Muscle layer of duodenum (tissue), 2 donors: ENCODE results near the gene TRUB2.
"Not testable (repeated sequence)": the region's sequence is repeated elsewhere in the genome, so short reads cannot be mapped to it uniquely, and the experiment has no call there.

Source experiments
- H3K27ac ChIP-seq: one replicate; pipeline ENCODE4 v1.7.0; 2013; ENCODE audit warnings: mild to moderate bottlenecking, low read length
- H3K27me3 ChIP-seq: one replicate; pipeline ENCODE4 v1.7.0; 2013; ENCODE audit warnings: low read depth, mild to moderate bottlenecking, control low read depth, low read length
- H3K36me3 ChIP-seq, 2 donors: one replicate each; pipeline ENCODE4 v1.7.0; 2013; ENCODE audit warnings: low read length in 2 of 2, control low read depth in 1 of 2, mild to moderate bottlenecking in 1 of 2; ENCODE audit not compliant: insufficient read depth in 2 of 2, control insufficient read depth in 1 of 2
- H3K4me1 ChIP-seq, 2 donors: one replicate each; pipeline ENCODE4 v1.7.0; 2013; ENCODE audit warnings: low read length in 2 of 2, mild to moderate bottlenecking in 2 of 2, control low read depth in 1 of 2, moderate library complexity in 1 of 2; ENCODE audit not compliant: insufficient read depth in 2 of 2, control insufficient read depth in 1 of 2
- H3K4me3 ChIP-seq, 2 donors: one replicate each; pipeline ENCODE4 v1.7.0; 2013; ENCODE audit warnings: low read length in 2 of 2, low read depth in 1 of 2, mild to moderate bottlenecking in 1 of 2
- H3K9me3 ChIP-seq, 2 donors: one replicate each; pipeline ENCODE4 v1.7.0; 2013; ENCODE audit warnings: low read length in 2 of 2, control low read depth in 1 of 2, mild to moderate bottlenecking in 1 of 2; ENCODE audit not compliant: control insufficient read depth in 1 of 2
- donor health status: healthy.

The TRUB2 gene

GRCh38 chr9:128296340-128297220, 25.7 kb downstream of the TRUB2 start:
- Histone ChIP-seq H3K9me3 (no peaks in the 10 kb centered on the region), H3K4me3 (no peak overlapping the region), H3K36me3 (peaks cover 0 to 4% of the 10 kb centered on the region in 2 donors), H3K4me1 (peaks cover 5 to 8% of the 10 kb centered on the region in 2 donors), H3K27me3 (no peaks in the 10 kb centered on the region), H3K27ac (peak overlapping the region; percentile 2)

GRCh38 chr9:128294142-128294541, 28.1 kb downstream of the TRUB2 start:
- peaks cover 5 to 8% of the 10 kb centered on the region in 2 donors for H3K4me1 ChIP-seq
- no peak overlapping the region for H3K4me3 ChIP-seq
- no peaks in the 10 kb centered on the region for H3K27me3 ChIP-seq
- no peak overlapping the region for H3K27ac ChIP-seq
- peaks cover 0 to 4% of the 10 kb centered on the region in 2 donors for H3K36me3 ChIP-seq
- H3K9me3 ChIP-seq = no peaks in the 10 kb centered on the region

GRCh38 chr9:128293091-128293490, 29.2 kb downstream of the TRUB2 start:
- Histone ChIP-seq H3K27ac (no peak overlapping the region), H3K36me3 (peaks cover 2 to 14% of the 10 kb centered on the region in 2 donors), H3K27me3 (no peaks in the 10 kb centered on the region), H3K4me1 (peaks cover 5 to 8% of the 10 kb centered on the region in 2 donors), H3K9me3 (no peaks in the 10 kb centered on the region), H3K4me3 (no peak overlapping the region)

GRCh38 chr9:128292009-128292408, 30.2 kb downstream of the TRUB2 start:
- Histone ChIP-seq H3K4me1 (peaks cover 5 to 8% of the 10 kb centered on the region in 2 donors), H3K9me3 (no peaks in the 10 kb centered on the region), H3K27ac (no peak overlapping the region), H3K27me3 (no peaks in the 10 kb centered on the region), H3K36me3 (peaks cover 3 to 18% of the 10 kb centered on the region in 2 donors), H3K4me3 (no peak overlapping the region)

GRCh38 chr9:128288273-128289004, 33.8 kb downstream of the TRUB2 start:
- Histone ChIP-seq H3K9me3 (no peaks in the 10 kb centered on the region), H3K4me1 (no peaks in the 10 kb centered on the region), H3K36me3 (peaks cover 12 to 35% of the 10 kb centered on the region in 2 donors), H3K27ac (no peak overlapping the region), H3K27me3 (no peaks in the 10 kb centered on the region), H3K4me3 (no peak overlapping the region)

GRCh38 chr9:128286440-128286839, 35.8 kb downstream of the TRUB2 start:
- no peaks in the 10 kb centered on the region for H3K4me1 ChIP-seq
- no peak overlapping the region for H3K27ac ChIP-seq
- peaks cover 12 to 31% of the 10 kb centered on the region in 2 donors for H3K36me3 ChIP-seq
- H3K9me3 ChIP-seq = no peaks in the 10 kb centered on the region
- H3K27me3 ChIP-seq = no peaks in the 10 kb centered on the region
- H3K4me3 ChIP-seq = no peak overlapping the region

- H3K36me3 ChIP-seq = peaks cover 12 to 31% of the 10 kb centered on the region in 2 donors
- H3K4me3 ChIP-seq = no peak overlapping the region
- H3K27me3 ChIP-seq = no peaks in the 10 kb centered on the region
- H3K4me1 ChIP-seq = no peaks in the 10 kb centered on the region
- H3K27ac ChIP-seq = no peak overlapping the region
- no peaks in the 10 kb centered on the region for H3K9me3 ChIP-seq
Measured at GRCh38 chr9:128285033-128285784, 37.0 kb downstream of the TRUB2 start.

GRCh38 chr9:128282500-128282899, 39.7 kb downstream of the TRUB2 start:
- Histone ChIP-seq H3K27me3 (no peaks in the 10 kb centered on the region), H3K36me3 (peaks cover 9 to 17% of the 10 kb centered on the region in 2 donors), H3K4me1 (peaks cover 0 to 2% of the 10 kb centered on the region in 2 donors), H3K27ac (no peak overlapping the region), H3K9me3 (no peaks in the 10 kb centered on the region), H3K4me3 (no peak overlapping the region)

- Histone ChIP-seq H3K27me3 (no peaks in the 10 kb centered on the region), H3K4me3 (no peak overlapping the region), H3K9me3 (no peaks in the 10 kb centered on the region), H3K4me1 (peaks cover 0 to 14% of the 10 kb centered on the region in 2 donors), H3K27ac (no peak overlapping the region), H3K36me3 (peaks cover 0 to 3% of the 10 kb centered on the region in 2 donors)
Measured at GRCh38 chr9:128280084-128280622, 42.1 kb downstream of the TRUB2 start.

GRCh38 chr9:128279088-128280073, 42.9 kb downstream of the TRUB2 start:
- H3K27me3 ChIP-seq, H3K9me3 ChIP-seq, H3K27ac ChIP-seq, H3K4me3 ChIP-seq, H3K36me3 ChIP-seq: not testable (repeated sequence)
- peaks cover 2 to 21% of the 10 kb centered on the region in 2 donors for H3K4me1 ChIP-seq
